GM10266 (cell line): ENCODE measurements around the gene SOX9.

Source experiments
- DNase-seq: peaks from one replicate; pipeline ENCODE4 v3.0.0; 2012; ENCODE audit errors: extremely low spot score
- TF ChIP-seq, protein P1 (sequence below): IDR thresholded peaks from 2 replicates; pipeline ENCODE4 v1.5.1; 2012; ENCODE audit warnings: mild to moderate bottlenecking, low read depth; ENCODE audit not compliant: control insufficient read depth, insufficient read depth; ENCODE audit errors: missing control alignments

The SOX9 gene

DNA sequence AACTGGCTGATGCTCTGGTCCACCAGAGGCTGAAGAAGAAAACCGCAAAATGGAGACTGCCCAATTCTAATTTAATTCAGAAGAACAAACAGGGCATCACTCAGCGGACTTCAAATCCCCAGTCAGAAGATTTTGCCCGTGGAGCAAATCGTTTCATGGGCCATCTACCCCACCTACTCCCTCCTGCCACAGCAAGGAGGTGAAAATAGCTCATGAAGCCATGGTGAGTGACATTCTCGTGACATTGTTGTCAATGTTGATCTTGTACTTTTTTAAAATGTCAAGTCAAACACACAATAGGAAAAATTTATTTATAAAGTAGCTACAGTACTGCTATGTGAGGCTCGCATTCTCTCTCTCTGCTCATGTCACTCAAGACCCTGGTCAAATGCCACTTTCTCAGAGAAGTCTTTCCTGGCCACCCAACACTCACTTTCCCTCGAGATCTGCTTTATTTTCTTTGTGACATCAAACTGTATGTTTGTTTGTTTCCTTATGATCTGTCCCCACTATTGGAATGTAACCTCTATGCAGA lies 31.3 kb upstream of the SOX9 start:
- TF ChIP-seq, protein P1, sequence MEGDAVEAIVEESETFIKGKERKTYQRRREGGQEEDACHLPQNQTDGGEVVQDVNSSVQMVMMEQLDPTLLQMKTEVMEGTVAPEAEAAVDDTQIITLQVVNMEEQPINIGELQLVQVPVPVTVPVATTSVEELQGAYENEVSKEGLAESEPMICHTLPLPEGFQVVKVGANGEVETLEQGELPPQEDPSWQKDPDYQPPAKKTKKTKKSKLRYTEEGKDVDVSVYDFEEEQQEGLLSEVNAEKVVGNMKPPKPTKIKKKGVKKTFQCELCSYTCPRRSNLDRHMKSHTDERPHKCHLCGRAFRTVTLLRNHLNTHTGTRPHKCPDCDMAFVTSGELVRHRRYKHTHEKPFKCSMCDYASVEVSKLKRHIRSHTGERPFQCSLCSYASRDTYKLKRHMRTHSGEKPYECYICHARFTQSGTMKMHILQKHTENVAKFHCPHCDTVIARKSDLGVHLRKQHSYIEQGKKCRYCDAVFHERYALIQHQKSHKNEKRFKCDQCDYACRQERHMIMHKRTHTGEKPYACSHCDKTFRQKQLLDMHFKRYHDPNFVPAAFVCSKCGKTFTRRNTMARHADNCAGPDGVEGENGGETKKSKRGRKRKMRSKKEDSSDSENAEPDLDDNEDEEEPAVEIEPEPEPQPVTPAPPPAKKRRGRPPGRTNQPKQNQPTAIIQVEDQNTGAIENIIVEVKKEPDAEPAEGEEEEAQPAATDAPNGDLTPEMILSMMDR, result no peak

GRCh38 chr17:72090108-72090507 lies 30.7 kb upstream of the SOX9 start:
- no peak for DNase-seq
- TF ChIP-seq, protein P1, result no peak

More for the DNA sequence above, 31.3 kb upstream of the SOX9 start:
- DNase-seq, result no peak

DNA sequence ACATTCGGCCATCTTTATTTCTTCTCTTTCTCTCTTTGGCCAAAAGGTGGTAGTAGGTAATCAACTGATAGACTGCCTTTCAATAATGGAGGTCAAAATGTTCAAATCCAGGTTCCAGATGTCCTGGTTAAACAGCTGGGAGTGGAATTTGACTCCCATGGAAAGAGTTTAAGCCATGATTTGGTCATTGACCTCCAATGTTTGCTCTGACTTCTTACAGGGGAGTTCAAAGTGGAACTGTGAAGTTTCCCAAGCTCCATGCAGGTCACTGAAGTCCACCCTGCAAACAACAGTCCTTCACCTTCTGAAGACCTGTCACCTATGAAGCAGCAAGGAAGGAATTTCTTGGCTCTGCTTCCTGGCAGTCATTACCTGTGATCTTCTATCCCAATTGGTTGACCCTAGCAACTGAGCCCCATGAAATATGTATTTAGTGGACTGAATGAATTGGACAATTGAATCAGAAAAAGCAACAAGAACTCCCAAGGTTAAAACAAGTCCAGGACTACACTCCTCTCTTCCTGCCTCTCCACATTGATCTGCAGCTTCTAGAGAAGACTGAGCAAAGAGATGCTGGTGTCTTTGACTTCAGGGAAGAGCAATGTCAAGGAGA lies 28.0 kb upstream of the SOX9 start:
- TF ChIP-seq, protein P1, result no peak
- DNase-seq, result no peak

DNA sequence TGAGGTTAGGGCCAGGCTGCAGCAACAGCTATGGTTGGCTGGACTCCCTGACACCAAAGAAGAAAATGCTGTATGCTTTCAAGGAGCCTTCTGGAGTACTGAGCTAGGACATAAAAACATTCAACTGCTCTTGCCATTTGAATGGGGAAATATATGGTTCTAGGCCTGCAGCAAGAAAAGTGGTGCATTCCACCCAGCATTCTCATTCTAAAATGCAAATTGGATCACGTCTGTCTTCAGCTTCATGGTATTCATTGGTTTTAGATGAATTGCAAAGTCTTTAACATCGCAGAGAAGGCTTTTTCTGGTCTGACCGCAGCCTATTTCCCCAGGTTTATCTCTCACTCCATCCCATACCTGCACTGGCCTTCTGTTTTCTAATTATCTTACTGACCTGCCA lies 27.1 kb upstream of the SOX9 start:
- TF ChIP-seq, protein P1, result no peak
- no peak for DNase-seq

- DNase-seq, result no peak
- TF ChIP-seq, protein P1, result no peak
These were observed 25.5 kb upstream of the SOX9 start for GRCh38 chr17:72095316-72095715.

DNA sequence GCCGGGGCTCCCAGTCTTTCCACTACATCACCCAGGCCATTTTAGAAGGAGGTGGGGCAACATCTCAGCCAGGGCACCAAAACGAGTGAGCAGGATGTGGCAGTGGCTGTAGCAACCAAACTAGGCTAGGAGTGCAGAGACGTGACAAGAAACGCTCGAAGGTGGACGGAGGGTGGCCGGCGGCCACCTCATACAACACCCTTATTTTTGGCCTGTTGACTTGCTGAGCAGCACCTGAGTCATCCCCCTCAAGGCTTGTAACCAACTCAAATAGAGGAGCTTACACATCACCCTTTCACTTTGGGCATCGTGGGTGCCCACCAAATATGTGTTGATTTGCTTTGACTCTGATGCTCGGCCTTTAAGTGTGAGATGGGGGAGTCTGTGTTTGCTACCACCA lies 23.7 kb upstream of the SOX9 start:
- TF ChIP-seq, protein P1, result no peak
- no peak for DNase-seq

DNA sequence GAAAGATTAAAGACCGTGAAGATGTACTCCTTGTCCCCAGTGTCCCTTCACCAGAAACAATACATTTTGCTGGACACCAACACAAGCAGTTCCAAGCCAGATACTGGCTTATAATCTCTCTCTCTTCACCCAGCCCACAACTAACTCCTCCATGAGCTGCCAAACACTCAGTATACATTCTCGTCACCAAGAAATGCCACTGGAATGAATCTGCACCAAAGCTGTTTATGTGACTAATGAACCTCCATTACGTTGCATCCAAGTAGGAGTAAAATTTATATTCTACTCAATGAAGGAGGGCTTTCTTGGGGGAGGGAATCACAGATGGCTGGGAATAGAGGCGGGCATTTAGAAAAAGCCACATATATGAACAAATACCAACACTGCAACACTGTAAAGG lies 20.9 kb upstream of the SOX9 start:
- TF ChIP-seq, protein P1, result no peak
- DNase-seq, result no peak
